Stimulated activated CD4-positive, alpha-beta T cell treated with anti-CD3 and anti-CD28 coated beads, Interleukin-15, amount 100 ng/mL, for 24 hours (primary cell): ENCODE data around the gene MYH11.
"Not testable (repeated sequence)": the region's sequence is repeated elsewhere in the genome, so short reads cannot be mapped to it uniquely, and the experiment has no call there.

Experiments used
- DNase-seq: peaks from one replicate; pipeline ENCODE4 v3.0.0-alpha.2; 2020

MYH11 gene

GRCh38 chr16:15742716-15743115 lies 114.1 kb downstream of the MYH11 start:
- no peak for DNase-seq

GRCh38 chr16:15741207-15741871 lies 115.5 kb downstream of the MYH11 start:
- no peak for DNase-seq

- DNase-seq: no peak
Measured at GRCh38 chr16:15739950-15740349, 116.9 kb downstream of the MYH11 start.

- no peak for DNase-seq
Measured at GRCh38 chr16:15739464-15739863, 117.4 kb downstream of the MYH11 start.

GRCh38 chr16:15737140-15737644 lies 119.6 kb downstream of the MYH11 start:
- no peak for DNase-seq

GRCh38 chr16:15736529-15736928 lies 120.3 kb downstream of the MYH11 start:
- no peak for DNase-seq

GRCh38 chr16:15735610-15736009 lies 121.2 kb downstream of the MYH11 start:
- no peak for DNase-seq

- no peak for DNase-seq
Measured at GRCh38 chr16:15732416-15732815, 124.4 kb downstream of the MYH11 start.

- DNase-seq: no peak
Measured at GRCh38 chr16:15729152-15729551, 127.7 kb downstream of the MYH11 start.

- DNase-seq: not testable (repeated sequence)
Measured at GRCh38 chr16:15727697-15728096, 129.1 kb downstream of the MYH11 start.

GRCh38 chr16:15726715-15727114 lies 130.1 kb downstream of the MYH11 start:
- no peak for DNase-seq

- DNase-seq: no peak
Measured at GRCh38 chr16:15725641-15726240, 131.1 kb downstream of the MYH11 start.

GRCh38 chr16:15723808-15724207 lies 133.0 kb downstream of the MYH11 start:
- DNase-seq: no peak

- DNase-seq: no peak
Measured at GRCh38 chr16:15721018-15721417, 135.8 kb downstream of the MYH11 start.

- DNase-seq: no peak
Measured at GRCh38 chr16:15716694-15717447, 140.0 kb downstream of the MYH11 start.

- DNase-seq: no peak
Measured at GRCh38 chr16:15715221-15715620, 141.6 kb downstream of the MYH11 start.

- no peak for DNase-seq
Measured at GRCh38 chr16:15714393-15715172, 142.2 kb downstream of the MYH11 start.

- DNase-seq: no peak
Measured at GRCh38 chr16:15708997-15709396, 147.8 kb downstream of the MYH11 start.

- no peak for DNase-seq
Measured at GRCh38 chr16:15708096-15708495, 148.7 kb downstream of the MYH11 start.

- DNase-seq: no peak
Measured at GRCh38 chr16:15707332-15707731, 149.5 kb downstream of the MYH11 start.

- DNase-seq: no peak
Measured at GRCh38 chr16:15705064-15705565, 151.7 kb downstream of the MYH11 start.

GRCh38 chr16:15704545-15704987 lies 152.3 kb downstream of the MYH11 start:
- DNase-seq: peak; percentile 82
